Neural progenitor cell (in vitro differentiated cells): ENCODE results near the gene SAA4. TPM values are rescaled to one million over a fixed set of nuclear protein-coding genes. Genes with fewer than 3 reads are reported as not detected.
"Not testable (repeated sequence)": the region's sequence is repeated elsewhere in the genome, so short reads cannot be mapped to it uniquely, and the experiment has no call there.

ENCODE experiments used
- DNase-seq: peaks from one replicate; pipeline ENCODE4 v3.0.0-alpha.2; 2016; ENCODE audit warnings: low spot score
- H2AFZ ChIP-seq: fragments of 200-600 bp; sonication (generic); replicated peaks from 2 replicates; pipeline ENCODE4 v1.6.1; 2016; ENCODE audit warnings: antibody characterized with exemption
- H3F3A ChIP-seq: fragments of 200-600 bp; sonication (generic); 2 replicates; pipeline ENCODE4 v1.6.1; 2016; ENCODE audit warnings: antibody characterized with exemption, low read depth
- H3K27ac ChIP-seq: fragments of 200-600 bp; sonication (generic); 2 replicates; pipeline ENCODE4 v1.5.1; 2016; ENCODE audit warnings: mild to moderate bottlenecking
- H3K27me3 ChIP-seq: fragments of 200-600 bp; sonication (generic); 2 replicates; pipeline ENCODE4 v1.6.1; 2016; ENCODE audit warnings: mild to moderate bottlenecking, moderate library complexity
- H3K36me3 ChIP-seq: fragments of 200-600 bp; sonication (generic); 2 replicates; pipeline ENCODE4 v1.5.1; 2016
- H3K4me1 ChIP-seq: fragments of 200-600 bp; sonication (generic); 2 replicates; pipeline ENCODE4 v1.6.1; 2016; ENCODE audit warnings: mixed run types
- H3K4me2 ChIP-seq: fragments of 200-600 bp; sonication (generic); 2 replicates; pipeline ENCODE4 v1.6.1; 2016
- H3K4me3 ChIP-seq: fragments of 200-600 bp; sonication (generic); 2 replicates; pipeline ENCODE4 v1.5.1; 2016
- H3K79me2 ChIP-seq: fragments of 200-600 bp; sonication (generic); 2 replicates; pipeline ENCODE4 v1.6.1; 2016; ENCODE audit warnings: low read depth
- H3K9ac ChIP-seq: fragments of 200-600 bp; sonication (generic); 2 replicates; pipeline ENCODE4 v1.6.1; 2016
- H3K9me3 ChIP-seq: fragments of 200-600 bp; sonication (generic); 2 replicates; pipeline ENCODE4 v1.5.1; 2016; ENCODE audit warnings: low read depth
- H4K20me1 ChIP-seq: fragments of 200-600 bp; sonication (generic); 2 replicates; pipeline ENCODE4 v1.6.1; 2016; ENCODE audit warnings: low read depth
- H3K27ac Mint-ChIP-seq: 3 replicates; pipeline ENCODE4 v1.8.0; 2021; ENCODE audit warnings: mixed read lengths
- H3K27me3 Mint-ChIP-seq: 2 replicates; pipeline ENCODE4 v1.8.0; 2022; ENCODE audit warnings: low read depth, mild to moderate bottlenecking, inconsistent platforms, moderate library complexity, mixed read lengths; ENCODE audit not compliant: insufficient read depth
- H3K36me3 Mint-ChIP-seq: 3 replicates; pipeline ENCODE4 v1.8.0; 2021; ENCODE audit warnings: mixed read lengths
- H3K4me1 Mint-ChIP-seq: 3 replicates; pipeline ENCODE4 v1.8.0; 2021; ENCODE audit warnings: mixed read lengths
- H3K4me3 Mint-ChIP-seq: 3 replicates; pipeline ENCODE4 v1.8.0; 2021; ENCODE audit warnings: mild to moderate bottlenecking, moderate library complexity, mixed read lengths
- H3K9me3 Mint-ChIP-seq: 3 replicates; pipeline ENCODE4 v1.8.0; 2020; ENCODE audit warnings: mixed read lengths
- EZH2 ChIP-seq: fragments of 200-600 bp; sonication (generic); IDR thresholded peaks from 2 replicates; pipeline ENCODE4 v1.6.1; 2017; ENCODE audit warnings: antibody characterized with exemption, mild to moderate bottlenecking, moderate library complexity
- EZH2phosphoT487 ChIP-seq: fragments of 200-600 bp; sonication (generic); IDR thresholded peaks from 2 replicates; pipeline ENCODE4 v1.6.1; 2017; ENCODE audit warnings: antibody characterized with exemption
- total RNA-seq: library from RNA; depleted of rRNA; stranded (reverse); fragments of >200 nt; gene quantifications from 2 replicates; pipeline ENCODE4 v1.2.3, GENCODE V29; 2015; ENCODE audit warnings: low replicate concordance
- TF ChIP-seq, protein P1 (sequence below): fragments of 200-600 bp; sonication (generic); IDR thresholded peaks from 2 replicates; pipeline ENCODE4 v1.5.1; 2017; ENCODE audit warnings: antibody characterized with exemption, mild to moderate bottlenecking

Gene SAA4
- total RNA-seq, 1 donor from 2014 or later = not detected

GRCh38 chr11:18196532-18196931 lies 40.1 kb downstream of the SAA4 start:
- H3K9ac ChIP-seq = no peak overlapping the region
- no peaks in the 10 kb centered on the region for H3K4me1 Mint-ChIP-seq
- no peak overlapping the region for H2AFZ ChIP-seq
- H3K9me3 Mint-ChIP-seq = peaks cover 2% of the 10 kb centered on the region
- H3F3A ChIP-seq = no peaks in the 10 kb centered on the region
- no peak overlapping the region for H3K27ac ChIP-seq
- no peaks in the 10 kb centered on the region for H4K20me1 ChIP-seq
- TF ChIP-seq, protein P1, sequence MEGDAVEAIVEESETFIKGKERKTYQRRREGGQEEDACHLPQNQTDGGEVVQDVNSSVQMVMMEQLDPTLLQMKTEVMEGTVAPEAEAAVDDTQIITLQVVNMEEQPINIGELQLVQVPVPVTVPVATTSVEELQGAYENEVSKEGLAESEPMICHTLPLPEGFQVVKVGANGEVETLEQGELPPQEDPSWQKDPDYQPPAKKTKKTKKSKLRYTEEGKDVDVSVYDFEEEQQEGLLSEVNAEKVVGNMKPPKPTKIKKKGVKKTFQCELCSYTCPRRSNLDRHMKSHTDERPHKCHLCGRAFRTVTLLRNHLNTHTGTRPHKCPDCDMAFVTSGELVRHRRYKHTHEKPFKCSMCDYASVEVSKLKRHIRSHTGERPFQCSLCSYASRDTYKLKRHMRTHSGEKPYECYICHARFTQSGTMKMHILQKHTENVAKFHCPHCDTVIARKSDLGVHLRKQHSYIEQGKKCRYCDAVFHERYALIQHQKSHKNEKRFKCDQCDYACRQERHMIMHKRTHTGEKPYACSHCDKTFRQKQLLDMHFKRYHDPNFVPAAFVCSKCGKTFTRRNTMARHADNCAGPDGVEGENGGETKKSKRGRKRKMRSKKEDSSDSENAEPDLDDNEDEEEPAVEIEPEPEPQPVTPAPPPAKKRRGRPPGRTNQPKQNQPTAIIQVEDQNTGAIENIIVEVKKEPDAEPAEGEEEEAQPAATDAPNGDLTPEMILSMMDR = no peak
- TF ChIP-seq EZH2 (no peak), EZH2phosphoT487 (no peak)
- H3K4me1 ChIP-seq = peaks cover 11% of the 10 kb centered on the region
- DNase-seq = no peak
- H3K27me3 ChIP-seq = no peaks in the 10 kb centered on the region
- no peaks in the 10 kb centered on the region for H3K27me3 Mint-ChIP-seq
- no peak overlapping the region for H3K4me3 Mint-ChIP-seq
- no peak overlapping the region for H3K4me2 ChIP-seq
- H3K27ac Mint-ChIP-seq = no peak overlapping the region
- no peaks in the 10 kb centered on the region for H3K9me3 ChIP-seq
- no peaks in the 10 kb centered on the region for H3K36me3 Mint-ChIP-seq
- no peak overlapping the region for H3K4me3 ChIP-seq
- no peaks in the 10 kb centered on the region for H3K79me2 ChIP-seq
- no peaks in the 10 kb centered on the region for H3K36me3 ChIP-seq

DNA sequence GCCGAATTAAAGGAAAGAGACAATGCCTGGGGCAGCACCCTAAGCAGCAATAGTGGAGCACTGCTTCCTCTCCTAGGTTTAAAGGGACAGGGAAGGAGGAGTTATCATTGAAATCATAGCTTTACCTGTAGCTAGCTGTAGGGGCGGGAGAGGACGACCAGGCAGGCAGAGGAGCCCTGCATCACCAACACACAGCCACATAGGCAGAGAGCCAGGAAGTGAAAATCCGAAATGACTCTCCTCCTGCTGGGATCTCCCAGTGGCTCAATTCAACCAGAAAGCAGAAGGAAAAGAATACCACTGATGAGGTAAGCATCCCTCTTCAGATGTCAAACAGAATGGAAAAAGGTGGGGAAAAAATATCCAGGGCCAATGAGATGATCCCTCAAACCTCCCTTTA lies 43.6 kb downstream of the SAA4 start:
- no peaks in the 10 kb centered on the region for H3K36me3 ChIP-seq
- H3K4me1 ChIP-seq = peaks cover 21% of the 10 kb centered on the region
- TF ChIP-seq, protein P1 = no peak
- TF ChIP-seq EZH2phosphoT487 (no peak), EZH2 (no peak)
- no peaks in the 10 kb centered on the region for H3K79me2 ChIP-seq
- H4K20me1 ChIP-seq = no peaks in the 10 kb centered on the region
- H3F3A ChIP-seq = peaks cover 4% of the 10 kb centered on the region
- H2AFZ ChIP-seq = peak overlapping the region; percentile 26
- H3K9ac ChIP-seq = no peak overlapping the region
- no peak overlapping the region for H3K27ac Mint-ChIP-seq
- H3K4me2 ChIP-seq = no peak overlapping the region
- peak; percentile 21 for DNase-seq
- no peaks in the 10 kb centered on the region for H3K9me3 Mint-ChIP-seq
- H3K9me3 ChIP-seq = no peaks in the 10 kb centered on the region
- H3K4me3 ChIP-seq = no peak overlapping the region
- H3K36me3 Mint-ChIP-seq = no peaks in the 10 kb centered on the region
- H3K4me3 Mint-ChIP-seq = no peak overlapping the region
- no peaks in the 10 kb centered on the region for H3K27me3 Mint-ChIP-seq
- no peaks in the 10 kb centered on the region for H3K27me3 ChIP-seq
- no peaks in the 10 kb centered on the region for H3K4me1 Mint-ChIP-seq
- H3K27ac ChIP-seq = no peak overlapping the region

- H3K4me3 Mint-ChIP-seq = no peak overlapping the region
- H3K79me2 ChIP-seq = no peaks in the 10 kb centered on the region
- H3K4me3 ChIP-seq = no peak overlapping the region
- H3K27me3 Mint-ChIP-seq = no peaks in the 10 kb centered on the region
- H3K4me1 Mint-ChIP-seq = no peaks in the 10 kb centered on the region
- no peaks in the 10 kb centered on the region for H3K27me3 ChIP-seq
- no peak overlapping the region for H3K27ac Mint-ChIP-seq
- no peaks in the 10 kb centered on the region for H3K36me3 Mint-ChIP-seq
- H2AFZ ChIP-seq = no peak overlapping the region
- H3K9me3 ChIP-seq = no peaks in the 10 kb centered on the region
- peak overlapping the region; percentile 63 for H3K4me2 ChIP-seq
- no peaks in the 10 kb centered on the region for H4K20me1 ChIP-seq
- TF ChIP-seq EZH2 = no peak
- TF ChIP-seq, protein P1 = no peak
- TF ChIP-seq EZH2phosphoT487 = no peak
- no peak overlapping the region for H3K9ac ChIP-seq
- H3F3A ChIP-seq = peaks cover 4% of the 10 kb centered on the region
- H3K27ac ChIP-seq = peak overlapping the region; percentile 11
- H3K9me3 Mint-ChIP-seq = no peaks in the 10 kb centered on the region
- DNase-seq = peak; percentile 20
- H3K4me1 ChIP-seq = peaks cover 21% of the 10 kb centered on the region
- no peaks in the 10 kb centered on the region for H3K36me3 ChIP-seq
Measured at GRCh38 chr11:18191376-18191775, 45.2 kb downstream of the SAA4 start.

GRCh38 chr11:18189476-18190245 lies 46.9 kb downstream of the SAA4 start:
- not testable (repeated sequence) for H3K4me2 ChIP-seq, H3K79me2 ChIP-seq, H3K4me3 Mint-ChIP-seq, H3K36me3 ChIP-seq, H3K9me3 Mint-ChIP-seq, DNase-seq, H3K27ac ChIP-seq, H3K4me1 Mint-ChIP-seq, H3K36me3 Mint-ChIP-seq, H2AFZ ChIP-seq, H3K27me3 Mint-ChIP-seq, H3F3A ChIP-seq, H3K4me3 ChIP-seq, H3K27ac Mint-ChIP-seq, H4K20me1 ChIP-seq, H3K27me3 ChIP-seq, H3K9me3 ChIP-seq, H3K9ac ChIP-seq
- H3K4me1 ChIP-seq = peaks cover 21% of the 10 kb centered on the region
